GM10248 (cell line): Measurements from ENCODE around the gene KLHL25.

ENCODE experiments used
- CTCF ChIA-PET: fragments of 300-600 bp; sonication (Branson Sonifier 250); formaldehyde crosslinking; extraction: SDS; loops from one replicate; lab custom pipeline; 2021; ENCODE audit warnings: antibody characterized with exemption; lab: Yijun Ruan, JAX
- POLR2A ChIA-PET: fragments of 350-650 bp; sonication (Branson Sonifier 250); formaldehyde crosslinking; extraction: SDS; loops from one replicate; lab custom pipeline; 2020; ENCODE audit warnings: antibody characterized with exemption; lab: Yijun Ruan, JAX
- DNase-seq: peaks from one replicate; pipeline ENCODE4 v3.0.0; 2012; ENCODE audit errors: extremely low spot score
- TF ChIP-seq, protein P1 (sequence below): IDR thresholded peaks from 2 replicates; pipeline ENCODE4 v1.5.1; 2012; ENCODE audit warnings: mild to moderate bottlenecking, low read depth; ENCODE audit errors: extremely low read depth, missing control alignments, control extremely low read depth

Gene KLHL25

DNA sequence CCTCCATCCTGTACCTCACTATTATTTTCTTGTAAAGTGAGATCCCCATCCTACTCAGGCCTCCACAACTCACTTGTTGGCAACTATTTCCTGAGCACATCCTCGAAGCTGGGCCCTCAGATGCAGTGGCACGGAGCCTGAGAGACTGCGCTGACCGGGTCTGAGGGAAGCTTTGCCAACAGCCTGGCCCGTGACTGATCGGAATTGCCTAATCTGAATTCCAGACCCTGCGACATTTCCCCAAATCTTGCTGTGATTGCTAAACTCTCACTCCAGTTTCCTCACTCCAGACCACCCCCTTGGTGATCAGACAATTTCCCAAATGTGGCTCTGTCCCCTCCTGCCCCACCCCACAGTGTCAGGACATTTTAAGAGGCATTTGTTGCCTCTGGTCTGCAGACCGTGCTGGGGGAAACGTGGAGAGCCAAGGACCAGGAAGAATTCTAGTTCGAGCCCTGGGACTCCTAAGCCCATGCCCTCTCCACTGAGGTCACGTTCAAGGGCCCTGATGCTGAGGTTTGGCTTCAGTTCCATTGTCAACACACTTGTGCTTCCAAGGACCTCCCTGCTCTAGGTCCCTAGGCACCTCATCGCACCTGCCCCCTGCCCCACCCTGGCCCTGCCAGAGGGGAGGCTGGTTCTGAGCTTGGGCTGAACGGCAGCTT is 22.8 kb downstream of the KLHL25 start:
- ChIA-PET CTCF (no interaction called here), POLR2A (no interaction called here)

DNA sequence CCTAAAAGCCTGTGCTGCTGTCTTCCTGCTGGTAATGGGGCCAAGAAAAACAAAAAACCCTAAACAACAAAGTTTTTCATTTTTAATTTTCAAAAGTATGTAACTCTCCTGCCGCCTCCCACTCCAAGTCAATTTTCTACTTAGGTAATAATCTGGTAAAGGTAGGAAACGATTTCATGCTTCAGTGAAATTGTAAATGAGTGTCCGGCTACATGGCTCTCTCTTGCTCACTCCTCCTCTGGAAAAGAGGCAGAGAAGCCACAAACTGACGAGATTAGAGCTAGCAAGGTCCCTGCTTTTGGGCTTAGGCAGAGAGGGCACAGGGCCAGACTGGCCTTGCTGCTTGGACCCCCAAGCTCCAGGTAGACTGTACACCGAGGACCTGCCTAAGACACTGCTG is 23.5 kb downstream of the KLHL25 start:
- CTCF ChIA-PET, result no interaction called here
- POLR2A ChIA-PET, result no interaction called here
- TF ChIP-seq, protein P1, sequence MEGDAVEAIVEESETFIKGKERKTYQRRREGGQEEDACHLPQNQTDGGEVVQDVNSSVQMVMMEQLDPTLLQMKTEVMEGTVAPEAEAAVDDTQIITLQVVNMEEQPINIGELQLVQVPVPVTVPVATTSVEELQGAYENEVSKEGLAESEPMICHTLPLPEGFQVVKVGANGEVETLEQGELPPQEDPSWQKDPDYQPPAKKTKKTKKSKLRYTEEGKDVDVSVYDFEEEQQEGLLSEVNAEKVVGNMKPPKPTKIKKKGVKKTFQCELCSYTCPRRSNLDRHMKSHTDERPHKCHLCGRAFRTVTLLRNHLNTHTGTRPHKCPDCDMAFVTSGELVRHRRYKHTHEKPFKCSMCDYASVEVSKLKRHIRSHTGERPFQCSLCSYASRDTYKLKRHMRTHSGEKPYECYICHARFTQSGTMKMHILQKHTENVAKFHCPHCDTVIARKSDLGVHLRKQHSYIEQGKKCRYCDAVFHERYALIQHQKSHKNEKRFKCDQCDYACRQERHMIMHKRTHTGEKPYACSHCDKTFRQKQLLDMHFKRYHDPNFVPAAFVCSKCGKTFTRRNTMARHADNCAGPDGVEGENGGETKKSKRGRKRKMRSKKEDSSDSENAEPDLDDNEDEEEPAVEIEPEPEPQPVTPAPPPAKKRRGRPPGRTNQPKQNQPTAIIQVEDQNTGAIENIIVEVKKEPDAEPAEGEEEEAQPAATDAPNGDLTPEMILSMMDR, result no peak
- DNase-seq, result no peak

More for the DNA sequence above, 22.8 kb downstream of the KLHL25 start:
- no peak for DNase-seq
- TF ChIP-seq, protein P1, result no peak

DNA sequence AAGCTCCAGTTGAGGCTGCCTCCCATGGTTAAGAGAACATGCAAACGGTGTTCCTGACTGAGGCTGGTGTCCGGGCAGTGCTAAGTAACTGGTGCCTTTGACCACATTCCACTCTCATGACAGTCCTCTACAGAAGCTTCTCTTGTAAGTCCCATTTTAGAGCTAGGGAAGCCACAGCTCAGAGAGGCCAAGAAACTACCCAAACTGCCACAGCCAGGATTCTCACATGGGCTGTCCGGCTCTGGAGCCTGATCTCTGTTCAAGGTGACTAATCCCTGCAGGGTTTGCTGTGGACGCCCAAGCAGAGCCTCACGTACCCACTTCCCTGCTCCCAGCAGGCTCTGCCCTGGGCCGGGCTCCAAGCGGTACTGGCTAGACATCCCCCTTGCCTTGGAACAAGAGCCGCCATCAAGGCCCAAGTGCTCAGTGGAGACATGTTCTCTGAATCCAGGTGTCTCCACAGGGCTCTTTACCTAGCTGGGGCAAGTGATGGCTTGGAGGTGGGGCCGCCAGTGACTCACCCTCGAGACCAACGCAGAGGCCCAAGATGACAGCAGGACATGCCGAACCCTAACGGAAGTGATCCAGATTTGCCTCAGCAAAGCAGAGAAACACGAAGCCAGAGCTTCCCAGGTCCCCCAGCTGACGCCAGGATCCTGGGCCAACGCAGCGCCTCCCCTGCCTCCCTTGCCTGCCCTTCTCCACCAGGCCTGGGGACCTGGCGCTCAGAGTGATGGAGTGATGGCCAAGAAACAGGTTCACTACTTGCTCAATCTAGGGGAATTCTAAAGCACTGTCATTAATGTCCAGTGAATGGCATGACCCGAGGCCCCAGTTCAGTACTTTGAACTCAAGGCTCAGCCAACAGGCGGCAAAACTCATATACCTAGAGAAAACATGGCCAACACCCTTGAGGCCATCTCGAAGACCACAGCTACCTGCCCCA is 24.4 kb downstream of the KLHL25 start:
- ChIA-PET CTCF (interaction anchor here (0.6 kb wide), 2 partner anchors 9 to 17 kb away, joined by 3 read pairs; no protein-coding TSS in a partner anchor), POLR2A (no interaction called here)
- TF ChIP-seq, protein P1, result no peak
- DNase-seq, result no peak

DNA sequence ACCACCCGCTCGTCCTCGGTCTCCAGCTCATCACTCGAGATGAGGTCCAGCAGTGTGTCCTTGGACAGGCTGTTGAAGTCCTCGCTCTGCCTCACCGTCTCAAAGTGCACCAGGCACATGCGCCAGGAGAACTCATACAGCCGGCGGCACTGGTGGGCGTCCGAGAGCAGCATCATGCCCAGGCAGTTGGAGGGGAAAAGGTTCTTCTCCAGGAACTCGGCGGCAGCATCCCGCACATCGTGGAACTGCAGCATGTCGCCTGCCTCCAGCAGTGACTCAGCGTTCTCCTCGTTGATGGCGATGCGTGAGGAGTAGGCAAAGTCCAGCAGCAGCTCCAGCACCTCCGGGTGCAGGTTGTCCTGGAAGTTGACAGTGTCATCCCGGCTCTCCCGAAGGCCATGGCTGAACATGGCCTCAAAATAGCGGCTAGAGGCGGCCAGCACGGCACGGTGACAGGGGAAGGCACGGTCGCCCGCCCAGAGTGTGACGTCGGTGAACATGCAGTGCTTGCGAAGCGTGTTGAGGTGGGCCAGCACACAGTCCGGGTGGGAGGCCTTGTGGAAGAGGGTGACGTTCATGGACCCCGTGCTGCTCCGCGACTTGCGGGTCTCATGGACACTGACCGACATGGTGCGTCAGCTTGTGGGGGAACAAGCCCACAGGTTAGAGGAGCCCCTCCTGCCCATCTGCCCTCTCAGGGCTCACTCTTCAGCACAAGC is 25.4 kb downstream of the KLHL25 start:
- no peak for DNase-seq
- TF ChIP-seq, protein P1, result no peak
- ChIA-PET POLR2A (no interaction called here), CTCF (no interaction called here)

DNA sequence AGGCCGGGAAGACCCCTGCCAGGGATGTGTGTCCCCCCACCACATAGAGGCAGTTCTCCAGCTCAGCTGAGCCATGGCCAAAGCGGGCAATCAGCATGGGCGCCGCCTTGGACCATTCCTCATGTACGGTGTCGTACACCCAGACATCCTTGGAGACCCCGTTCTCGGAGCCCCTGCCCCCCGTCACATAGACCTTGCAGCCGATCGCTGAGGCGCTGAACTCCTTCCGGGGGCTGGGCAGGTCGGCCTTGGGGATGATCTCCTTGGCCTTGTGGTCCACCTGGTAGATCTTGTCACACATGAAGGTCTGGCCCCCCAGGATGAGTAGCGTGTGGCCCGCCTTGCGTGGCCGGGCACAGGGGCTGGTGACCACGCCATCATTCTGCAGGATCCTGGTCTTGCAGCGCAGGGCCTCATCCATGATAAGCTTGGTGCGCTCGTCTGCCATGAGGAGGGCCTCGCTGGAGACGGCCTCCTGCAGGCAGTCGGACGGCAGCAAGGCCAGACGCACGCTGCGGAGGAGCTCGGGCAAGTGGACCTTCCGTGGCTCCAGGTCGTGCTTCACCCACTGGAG is 26.0 kb downstream of the KLHL25 start:
- TF ChIP-seq, protein P1, result no peak
- DNase-seq, result no peak
- ChIA-PET POLR2A (no interaction called here), CTCF (no interaction called here)

DNA sequence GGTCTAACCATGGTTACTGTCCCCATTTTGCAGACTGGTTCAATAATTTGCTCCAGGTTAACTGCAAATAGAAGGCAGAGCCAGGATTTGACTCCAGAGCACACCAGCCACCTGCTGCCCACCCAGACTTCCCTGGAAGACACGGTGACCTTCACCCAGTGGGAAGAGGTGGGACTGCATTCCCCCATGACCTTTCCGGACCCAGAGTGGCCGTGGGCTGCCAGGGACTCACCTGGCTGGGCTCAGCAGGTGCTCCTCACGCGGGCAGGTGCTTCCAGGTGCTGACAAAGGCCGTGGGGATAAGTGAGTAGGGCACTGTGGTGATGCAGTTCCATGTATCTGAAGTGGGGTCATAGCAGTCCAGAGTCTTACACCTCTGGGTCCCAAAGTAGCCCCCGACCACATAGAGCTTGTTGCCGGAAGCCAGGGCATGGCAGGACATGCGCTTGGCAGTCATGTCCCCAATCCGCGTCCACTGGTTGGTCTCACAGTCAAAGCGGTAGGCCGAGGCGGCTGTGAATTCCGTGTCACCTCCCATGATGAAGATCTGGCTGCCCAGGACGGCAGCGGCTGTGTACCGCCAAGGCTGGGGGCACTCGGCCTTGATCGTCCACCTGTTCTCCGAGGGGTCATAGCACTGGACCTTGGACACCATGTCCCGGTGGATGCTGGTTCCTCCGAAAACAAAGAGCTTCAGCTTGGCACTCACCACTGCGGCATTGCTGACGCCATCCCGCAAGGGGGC is 26.8 kb downstream of the KLHL25 start:
- ChIA-PET POLR2A (no interaction called here), CTCF (no interaction called here)

More for the DNA sequence above, 26.8 kb downstream of the KLHL25 start:
- TF ChIP-seq, protein P1, result no peak
- no peak for DNase-seq
